Colonic mucosa (tissue), 4 donors: Measurements from ENCODE around the gene WEE1. TPM values are rescaled to one million over a fixed set of nuclear protein-coding genes. Genes with fewer than 3 reads are reported as not detected.

Source experiments
- DNase-seq: peaks from one replicate; pipeline ENCODE4 v3.0.0-alpha.2; 2020
- H3K27ac ChIP-seq: fragments of 200-600 bp; one replicate; pipeline ENCODE4 v1.8.0; 2021
- H3K27me3 ChIP-seq: fragments of 200-600 bp; one replicate; pipeline ENCODE4 v1.8.0; 2021
- H3K36me3 ChIP-seq: fragments of 200-600 bp; one replicate; pipeline ENCODE4 v1.8.0; 2021
- H3K4me1 ChIP-seq: fragments of 200-600 bp; one replicate; pipeline ENCODE4 v1.8.0; 2021; ENCODE audit warnings: mild to moderate bottlenecking
- H3K4me3 ChIP-seq: fragments of 200-600 bp; one replicate; pipeline ENCODE4 v1.8.0; 2021
- H3K9ac ChIP-seq, 2 donors: one replicate each; pipeline ENCODE4 v1.7.0; 2013; ENCODE audit warnings: control low read depth in 2 of 2, low read depth in 2 of 2, low read length in 2 of 2
- H3K9me3 ChIP-seq: fragments of 200-600 bp; one replicate; pipeline ENCODE4 v1.8.0; 2021
- CTCF ChIP-seq: fragments of 200-600 bp; IDR thresholded peaks from one replicate; pipeline ENCODE4 v1.8.0; 2022; ENCODE audit warnings: antibody characterized with exemption, mild to moderate bottlenecking
- intact Hi-C: fragments of 100-400 bp; cut with DNase I; formaldehyde crosslinking; loops from one replicate; pipeline ENCODE4 v1.14.1; 2022
- total RNA-seq, 2 donors: library from RNA; stranded (reverse); fragmentation: NEBNext Ultra II Directional in 1 of 2; extraction: Animal tissue kit (Norgen Biotek cat#: 25700) in 1 of 2; gene quantifications; one replicate each; pipeline ENCODE4 v1.2.1, GENCODE V29; 2021
- donor health status: healthy.
- donor health status: DM: no; HTN: no; CAD: no.
- donor health status: DM: no; HTN: no; CAD: no.

The WEE1 gene
- total RNA-seq, 2 donors from 2014 or later = 27.8 to 37.9 TPM

- Histone ChIP-seq H3K4me1 (peaks cover 4% of the 10 kb centered on the region), H3K4me3 (no peak overlapping the region), H3K9me3 (no peaks in the 10 kb centered on the region), H3K36me3 (no peaks in the 10 kb centered on the region), H3K9ac (peak overlapping the region in 1 of 2 donors; percentile 71), H3K27me3 (no peaks in the 10 kb centered on the region), H3K27ac (peak overlapping the region; percentile 87)
- DNase-seq = no peak
- TF ChIP-seq CTCF = no peak
- intact Hi-C loops = no loop called here
These were observed 41.6 kb downstream of the WEE1 start for GRCh38 chr11:9615031-9615451.

- intact Hi-C loops = loop anchor here (2.0 kb wide), 1 partner anchor 129 kb away; no protein-coding TSS in a partner anchor
- TF ChIP-seq CTCF = no peak
- H3K27ac ChIP-seq = no peak overlapping the region
- H3K27me3 ChIP-seq = no peaks in the 10 kb centered on the region
- no peak overlapping the region for H3K4me3 ChIP-seq
- no peak for DNase-seq
- no peak overlapping the region for H3K9ac ChIP-seq
- peaks cover 4% of the 10 kb centered on the region for H3K4me1 ChIP-seq
- H3K36me3 ChIP-seq = no peaks in the 10 kb centered on the region
- no peaks in the 10 kb centered on the region for H3K9me3 ChIP-seq
These were observed 42.7 kb downstream of the WEE1 start for GRCh38 chr11:9616042-9616675.

- DNase-seq = no peak
- no peaks in the 10 kb centered on the region for H3K9me3 ChIP-seq
- no peak overlapping the region for H3K9ac ChIP-seq
- H3K27me3 ChIP-seq = no peaks in the 10 kb centered on the region
- intact Hi-C loops = loop anchor here (2.0 kb wide), 1 partner anchor 128 kb away; no protein-coding TSS in a partner anchor
- no peak overlapping the region for H3K27ac ChIP-seq
- H3K4me3 ChIP-seq = no peak overlapping the region
- no peaks in the 10 kb centered on the region for H3K36me3 ChIP-seq
- H3K4me1 ChIP-seq = peaks cover 4% of the 10 kb centered on the region
- TF ChIP-seq CTCF = no peak
These were observed 43.4 kb downstream of the WEE1 start for GRCh38 chr11:9616858-9617257.

GRCh38 chr11:9617940-9618339, 44.5 kb downstream of the WEE1 start:
- Histone ChIP-seq H3K9me3 (no peaks in the 10 kb centered on the region), H3K4me3 (no peak overlapping the region), H3K27me3 (no peaks in the 10 kb centered on the region), H3K27ac (no peak overlapping the region), H3K36me3 (no peaks in the 10 kb centered on the region), H3K4me1 (peaks cover 4% of the 10 kb centered on the region), H3K9ac (no peak overlapping the region)
- intact Hi-C loops = loop anchor here (2.0 kb wide), 1 partner anchor 127 kb away; no protein-coding TSS in a partner anchor
- no peak for TF ChIP-seq CTCF
- DNase-seq = no peak

- Histone ChIP-seq H3K9me3 (no peaks in the 10 kb centered on the region), H3K27me3 (no peaks in the 10 kb centered on the region), H3K9ac (no peak overlapping the region), H3K27ac (no peak overlapping the region), H3K4me1 (peaks cover 4% of the 10 kb centered on the region), H3K4me3 (no peak overlapping the region), H3K36me3 (no peaks in the 10 kb centered on the region)
- TF ChIP-seq CTCF = no peak
- DNase-seq = no peak
- intact Hi-C loops = no loop called here
These were observed 45.5 kb downstream of the WEE1 start for GRCh38 chr11:9619004-9619403.
